ENCODE measurements around the gene SNX1.
"Not testable (repeated sequence)": the region's sequence is repeated elsewhere in the genome, so short reads cannot be mapped to it uniquely, and the experiment has no call there.

Gene SNX1, protein sequence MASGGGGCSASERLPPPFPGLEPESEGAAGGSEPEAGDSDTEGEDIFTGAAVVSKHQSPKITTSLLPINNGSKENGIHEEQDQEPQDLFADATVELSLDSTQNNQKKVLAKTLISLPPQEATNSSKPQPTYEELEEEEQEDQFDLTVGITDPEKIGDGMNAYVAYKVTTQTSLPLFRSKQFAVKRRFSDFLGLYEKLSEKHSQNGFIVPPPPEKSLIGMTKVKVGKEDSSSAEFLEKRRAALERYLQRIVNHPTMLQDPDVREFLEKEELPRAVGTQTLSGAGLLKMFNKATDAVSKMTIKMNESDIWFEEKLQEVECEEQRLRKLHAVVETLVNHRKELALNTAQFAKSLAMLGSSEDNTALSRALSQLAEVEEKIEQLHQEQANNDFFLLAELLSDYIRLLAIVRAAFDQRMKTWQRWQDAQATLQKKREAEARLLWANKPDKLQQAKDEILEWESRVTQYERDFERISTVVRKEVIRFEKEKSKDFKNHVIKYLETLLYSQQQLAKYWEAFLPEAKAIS

DNA sequence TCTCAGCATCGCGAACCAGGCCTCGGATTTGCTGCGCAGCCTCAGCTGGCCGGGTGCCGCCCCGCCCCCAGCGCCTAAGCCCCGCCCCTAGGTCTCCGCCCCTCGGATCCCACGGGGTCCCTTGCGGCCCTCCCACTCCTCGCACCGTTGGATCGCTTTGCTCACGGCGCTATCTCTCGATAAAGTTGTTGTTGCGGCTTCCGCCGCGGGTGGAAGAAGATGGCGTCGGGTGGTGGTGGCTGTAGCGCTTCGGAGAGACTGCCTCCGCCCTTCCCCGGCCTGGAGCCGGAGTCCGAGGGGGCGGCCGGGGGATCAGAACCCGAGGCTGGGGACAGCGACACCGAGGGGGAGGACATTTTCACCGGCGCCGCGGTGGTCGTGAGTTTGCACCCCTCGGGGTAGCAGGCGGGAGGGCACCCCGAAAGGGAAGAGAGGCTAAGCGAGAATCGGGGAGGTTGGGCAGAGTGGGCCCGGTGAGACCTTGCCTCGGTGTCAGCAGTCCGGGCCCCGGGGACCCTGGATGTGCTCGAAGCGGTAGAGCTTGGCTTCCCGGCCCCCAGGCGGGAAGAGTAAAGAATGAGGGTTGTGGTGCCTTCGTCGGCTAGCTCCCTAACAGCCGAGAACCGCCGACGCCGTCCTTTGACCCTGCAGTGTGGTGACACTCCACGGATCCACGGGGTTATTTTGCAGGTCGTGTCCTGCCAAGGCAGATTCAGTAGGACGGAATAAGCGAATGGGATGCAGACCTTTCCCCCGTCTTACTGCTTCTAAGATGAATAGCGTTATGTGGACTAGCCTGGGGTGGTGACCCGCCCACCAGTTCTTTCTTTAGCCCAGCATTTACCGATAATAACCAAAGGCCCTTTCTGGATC lies at the start of gene SNX1:
Gene SNX1 (plus strand): TSS at position 188 of the 873 bp plus-strand sequence. CDS start 32 bp downstream, at position 220.
- peak; percentile 95 for DNase-seq

DNA sequence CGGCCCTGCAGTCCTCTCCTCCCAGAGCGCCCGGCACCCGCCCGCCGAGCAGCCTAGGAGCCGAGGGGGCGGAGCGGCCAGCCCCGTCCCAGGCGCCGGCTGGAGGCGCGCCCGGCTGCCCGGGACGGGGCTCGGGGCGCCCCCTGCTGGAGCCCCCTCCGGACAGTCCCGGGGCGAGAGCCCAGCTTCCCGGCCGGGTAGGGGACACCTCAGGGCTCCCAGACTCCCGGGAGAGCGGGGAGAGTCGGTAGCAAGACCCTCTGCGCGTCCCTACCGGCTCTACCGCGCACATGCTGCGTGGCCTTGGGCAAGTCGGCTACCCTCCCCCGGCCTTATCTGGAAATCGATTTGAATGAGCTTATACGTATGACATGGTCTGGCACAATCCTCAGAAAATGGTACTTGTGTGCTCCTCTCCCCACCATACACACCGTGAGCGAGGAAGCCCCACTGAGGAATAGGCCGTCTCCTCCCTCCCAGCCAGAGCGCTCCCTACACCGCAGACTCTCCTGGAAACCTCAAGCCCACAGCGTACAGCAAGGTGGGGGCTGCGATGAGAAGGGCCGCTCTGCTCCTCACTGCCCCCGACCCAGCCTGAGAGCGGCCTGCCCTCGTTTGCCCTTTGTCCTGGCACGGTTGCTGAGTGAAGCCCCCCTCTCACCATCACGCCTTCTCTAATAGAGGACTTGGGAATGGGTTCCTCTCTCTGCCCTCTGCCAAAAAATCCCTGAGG lies 49.2 kb upstream of the SNX1 start, which contains the start of gene DAPK2:
Gene DAPK2 (minus strand): TSS at position 65 of the 733 bp plus-strand sequence. CDS start 6,224 bp downstream, outside the sequence.
- DNase-seq, result peak; percentile 47

DNA sequence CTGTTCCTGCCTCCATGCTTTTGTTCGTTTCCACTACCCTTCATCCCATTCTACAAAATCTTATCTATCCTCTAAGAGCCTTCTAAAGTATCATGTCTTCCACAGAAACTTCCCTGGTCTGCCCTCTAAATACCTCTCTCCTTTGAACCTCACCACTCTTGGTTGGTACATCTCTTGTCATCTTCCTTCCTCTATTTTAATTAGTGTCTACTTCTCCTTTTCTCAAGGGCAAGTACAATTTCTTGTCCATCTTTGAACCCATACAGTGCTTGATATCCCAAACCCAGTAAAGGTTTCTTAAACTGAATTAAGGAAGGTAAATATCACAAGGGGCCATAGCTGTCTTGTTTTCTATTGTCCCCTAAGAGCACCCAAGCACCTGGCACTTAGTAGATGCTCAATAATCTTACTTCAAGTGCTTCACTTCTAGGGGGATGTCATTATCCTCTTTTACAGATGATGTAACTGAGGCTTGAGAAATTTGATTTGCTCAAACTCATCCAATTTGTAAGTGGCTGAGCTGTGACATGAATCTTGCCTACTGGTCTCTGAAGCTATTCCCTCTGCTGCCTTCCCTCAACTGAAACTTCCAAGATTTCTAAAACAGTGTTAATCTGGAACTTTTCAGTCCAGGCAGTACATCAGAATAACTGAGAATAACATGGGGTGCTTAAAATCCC lies 46.9 kb upstream of the SNX1 start:
- no peak for DNase-seq

DNA sequence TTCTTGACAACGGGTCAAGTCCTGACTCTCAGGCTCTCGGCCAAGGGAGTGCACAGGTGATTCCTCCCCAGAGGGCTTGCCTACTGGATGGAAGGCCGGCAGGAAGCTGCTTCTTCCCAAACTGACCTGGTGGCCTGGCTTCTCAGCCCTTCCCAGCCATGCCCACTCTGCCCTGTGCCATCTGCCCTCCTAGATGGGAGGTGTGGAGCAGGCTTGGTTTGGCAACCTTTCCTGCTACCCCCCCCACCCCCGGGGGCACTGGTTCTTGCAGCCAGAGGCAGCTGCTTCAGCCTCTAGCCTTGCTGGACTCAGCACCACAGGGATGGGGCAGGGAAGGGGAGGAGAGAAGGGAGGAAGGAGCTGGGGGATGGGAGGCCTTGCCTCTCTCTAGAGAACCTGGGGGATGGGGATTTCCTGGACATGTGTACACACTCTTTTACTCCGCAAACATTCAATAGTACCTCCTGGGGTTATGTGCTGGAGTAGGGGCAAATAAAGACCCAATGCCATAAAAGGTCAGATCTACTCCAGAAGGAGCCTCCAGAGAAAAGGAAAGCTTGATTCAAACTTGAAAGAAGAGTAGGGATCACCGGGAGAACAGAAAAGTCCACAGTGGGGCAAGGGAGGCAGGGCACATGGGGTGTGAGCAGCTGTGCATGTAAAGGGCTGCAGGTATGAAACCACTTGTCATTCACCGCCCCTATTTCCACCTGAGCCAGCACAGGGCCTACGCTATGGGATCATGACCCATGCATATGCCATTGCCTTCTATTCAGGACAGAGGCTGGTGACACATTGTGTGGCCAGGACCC lies 45.3 kb upstream of the SNX1 start:
- no peak for DNase-seq

DNA sequence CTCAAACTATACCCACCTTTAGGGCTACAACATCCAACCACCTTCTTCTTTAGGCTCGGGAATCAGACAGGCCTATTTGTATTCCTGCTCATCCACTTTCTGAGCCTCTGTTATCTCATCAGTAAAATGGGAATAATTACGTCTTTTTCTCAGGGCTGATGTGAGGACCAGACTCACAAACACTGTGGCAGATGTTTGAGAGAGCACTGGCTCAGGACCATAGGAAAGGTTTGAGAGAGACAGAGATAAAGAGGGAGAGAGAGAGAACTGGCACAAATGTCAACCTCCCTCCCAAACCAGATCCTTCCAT lies 44.7 kb upstream of the SNX1 start:
- DNase-seq, result no peak

DNA sequence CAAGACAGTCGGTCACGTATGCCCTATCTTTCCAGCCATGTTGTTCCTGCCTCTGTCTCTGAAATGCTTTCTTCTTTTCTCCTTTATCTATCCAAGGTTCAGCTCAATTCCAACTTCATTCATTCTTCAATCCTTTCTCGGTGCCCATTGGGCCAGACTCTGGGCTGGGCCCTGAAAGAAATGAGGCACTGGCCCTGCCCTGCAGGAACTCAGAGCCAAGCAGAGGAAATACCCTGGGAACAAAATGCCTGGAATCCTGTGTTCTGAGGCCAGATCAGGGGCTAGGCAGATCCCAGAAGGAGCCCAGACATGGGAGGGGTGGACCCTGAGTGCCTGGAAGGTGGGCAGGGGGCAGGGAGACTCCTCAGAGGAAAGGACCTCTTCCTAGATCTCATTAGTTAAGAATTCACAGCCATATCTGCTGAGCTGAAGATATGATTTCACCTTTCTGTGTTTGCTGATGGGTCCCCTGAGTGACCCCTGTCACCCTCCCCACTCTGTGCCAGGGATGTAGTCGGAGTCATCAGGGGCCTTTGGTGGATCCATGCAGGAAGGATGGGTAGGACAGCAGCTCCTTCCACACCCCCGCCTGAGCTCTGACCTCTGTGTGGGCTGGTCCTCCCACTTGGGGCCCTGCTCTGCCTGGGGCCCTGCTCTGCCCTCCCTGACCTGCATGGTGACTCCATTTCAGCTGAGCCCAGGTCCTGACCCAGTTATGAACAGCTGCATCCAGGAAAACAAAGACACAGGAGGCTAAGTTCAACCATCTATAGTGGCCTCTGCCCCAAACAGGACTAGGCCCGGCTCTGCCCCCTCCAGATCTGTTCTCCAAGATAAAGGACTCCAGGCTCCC lies 44.1 kb upstream of the SNX1 start:
- DNase-seq, result no peak

DNA sequence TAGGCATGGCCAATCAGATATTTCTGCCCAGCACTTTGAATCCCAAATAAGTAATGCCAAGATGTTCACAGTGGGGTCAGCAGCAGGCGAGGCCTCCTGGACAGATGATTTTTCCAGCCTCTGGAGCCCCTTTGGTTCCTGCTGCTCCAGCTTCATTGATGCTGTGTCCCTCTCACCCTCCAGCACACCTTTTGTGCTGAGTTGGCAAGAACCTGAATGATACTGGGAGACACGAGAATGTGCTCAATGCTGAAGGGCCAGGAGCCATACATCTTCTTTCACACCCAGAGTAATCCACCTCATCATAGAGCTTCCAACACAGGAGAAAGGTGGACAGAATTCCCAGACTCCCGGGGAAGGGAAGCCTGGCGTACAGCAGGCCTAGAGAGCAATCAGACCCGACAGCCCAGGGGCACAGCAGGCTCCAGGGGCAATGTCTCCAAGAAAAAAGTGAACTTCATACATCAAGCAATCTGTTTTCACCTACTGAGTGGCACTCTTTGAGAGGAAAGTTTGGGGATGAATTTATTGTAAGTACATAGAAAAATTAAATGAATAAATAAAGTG lies 42.8 kb upstream of the SNX1 start:
- no peak for DNase-seq

DNA sequence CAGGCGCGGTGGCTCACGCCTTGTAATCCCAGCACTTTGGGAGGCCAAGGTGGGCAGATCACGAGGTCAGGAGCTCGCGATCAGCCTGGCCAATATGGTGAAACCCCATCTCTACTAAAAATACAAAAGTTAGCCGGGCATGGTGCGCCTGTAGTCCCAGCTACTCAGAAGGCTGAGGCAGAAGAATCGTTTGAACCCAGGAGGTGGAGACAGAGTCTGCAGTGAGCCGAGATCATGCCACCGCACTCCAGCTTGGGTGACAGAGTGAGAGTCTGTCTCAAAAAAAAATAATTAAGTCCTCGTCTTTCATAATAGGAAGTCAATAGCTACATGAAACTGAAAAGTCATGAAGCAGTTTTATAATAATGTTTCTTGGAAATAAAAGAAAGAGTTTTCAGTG lies 42.1 kb upstream of the SNX1 start:
- DNase-seq, result not testable (repeated sequence)

DNA sequence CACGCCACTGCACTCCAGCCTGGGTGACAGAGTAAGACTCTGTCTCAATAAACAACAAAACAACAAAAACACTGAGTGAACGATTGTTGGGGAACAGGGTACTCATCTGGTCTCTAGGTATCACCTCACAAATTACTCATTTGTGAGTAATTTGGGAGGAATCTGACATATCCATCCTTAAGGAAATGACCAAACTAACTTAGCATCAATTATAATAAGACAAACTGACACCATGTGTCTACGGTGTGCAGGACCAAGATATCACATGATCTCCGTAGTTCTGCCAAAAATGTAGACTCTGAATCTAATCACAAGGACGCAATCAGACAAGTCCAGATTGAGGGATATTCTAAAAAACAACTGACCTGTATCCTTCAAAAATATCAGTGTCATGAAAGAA lies 37.5 kb upstream of the SNX1 start:
- no peak for DNase-seq

DNA sequence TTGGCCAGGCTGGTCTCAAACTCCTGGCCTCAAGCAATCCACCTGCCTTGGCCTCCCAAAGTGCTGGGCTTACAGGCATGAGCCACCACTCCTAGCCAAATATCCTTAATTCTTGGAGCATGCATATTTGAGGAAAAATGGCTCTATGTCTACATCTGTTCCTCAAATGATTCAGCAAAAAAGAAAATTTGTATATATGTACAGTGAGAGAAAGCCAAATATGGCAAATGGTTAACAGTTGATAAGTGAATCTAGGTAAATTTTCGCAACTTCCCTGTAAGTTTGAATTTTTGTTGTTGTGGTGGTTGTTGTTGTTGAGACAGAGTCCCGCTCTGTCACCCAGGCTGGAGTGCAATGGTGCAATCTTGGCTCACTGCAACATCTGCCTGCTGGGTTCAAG lies 36.7 kb upstream of the SNX1 start:
- DNase-seq, result not testable (repeated sequence)

DNA sequence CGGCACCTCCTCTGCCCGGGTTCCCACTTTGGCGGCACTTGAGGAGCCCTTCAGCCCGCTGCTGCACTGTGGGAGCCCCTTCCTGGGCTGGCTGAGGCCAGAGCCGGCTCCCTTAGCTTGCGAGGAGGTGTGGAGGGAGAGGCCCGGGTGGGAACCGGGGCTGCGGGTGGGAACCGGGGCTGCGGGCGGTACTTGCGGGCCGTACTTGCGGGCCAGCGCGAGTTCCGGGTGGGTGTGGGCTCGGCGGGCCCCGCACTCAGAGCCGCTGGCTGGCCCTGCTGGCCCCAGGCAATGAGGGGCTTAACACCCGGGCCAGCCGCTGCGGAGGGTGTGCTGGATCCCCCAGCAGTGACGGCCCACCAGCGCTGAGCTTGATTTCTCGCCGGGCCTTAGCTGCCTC lies 35.1 kb upstream of the SNX1 start:
- no peak for DNase-seq

DNA sequence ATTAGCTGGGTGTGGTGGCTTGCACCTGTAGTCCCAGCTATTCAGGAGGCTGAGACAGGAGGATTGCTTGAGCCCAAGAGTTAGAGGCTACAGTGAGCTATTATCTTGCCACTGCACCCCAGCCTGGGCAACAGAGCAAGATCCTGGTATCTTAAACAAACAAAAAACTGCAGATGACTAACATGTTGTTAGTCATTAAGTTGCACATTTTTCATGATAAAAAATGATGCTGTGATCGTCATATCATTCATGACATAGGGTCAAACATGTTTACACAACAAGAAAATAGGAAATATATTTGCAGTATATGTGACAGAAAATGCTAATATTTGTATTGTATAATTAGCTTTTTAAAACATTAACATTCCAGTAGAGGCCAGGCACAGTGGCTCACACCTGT lies 29.3 kb upstream of the SNX1 start:
- no peak for DNase-seq

DNA sequence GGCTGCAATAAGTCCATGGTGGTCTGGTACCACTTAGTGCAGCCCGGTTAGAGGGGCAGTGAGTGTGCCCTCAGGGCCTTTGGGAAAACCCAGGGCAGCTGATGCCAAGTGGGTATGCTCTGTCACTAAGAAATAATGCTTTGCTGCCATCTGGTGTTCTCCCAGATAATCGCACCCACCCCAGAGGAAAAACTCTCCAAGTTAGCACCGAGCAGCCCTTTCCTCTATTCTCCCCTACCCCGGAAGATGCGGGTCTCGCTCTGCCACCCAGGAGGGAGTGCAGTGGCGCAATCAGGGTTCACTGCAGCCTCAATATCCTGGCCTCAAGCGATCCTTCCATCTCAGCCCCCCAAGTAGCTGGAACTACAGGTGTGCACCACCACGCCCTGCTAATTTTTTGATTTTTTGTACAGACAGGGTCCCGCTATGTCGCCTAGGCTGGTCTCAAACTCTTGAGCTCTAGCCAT lies 28.2 kb upstream of the SNX1 start:
- peak; percentile 68 for DNase-seq

DNA sequence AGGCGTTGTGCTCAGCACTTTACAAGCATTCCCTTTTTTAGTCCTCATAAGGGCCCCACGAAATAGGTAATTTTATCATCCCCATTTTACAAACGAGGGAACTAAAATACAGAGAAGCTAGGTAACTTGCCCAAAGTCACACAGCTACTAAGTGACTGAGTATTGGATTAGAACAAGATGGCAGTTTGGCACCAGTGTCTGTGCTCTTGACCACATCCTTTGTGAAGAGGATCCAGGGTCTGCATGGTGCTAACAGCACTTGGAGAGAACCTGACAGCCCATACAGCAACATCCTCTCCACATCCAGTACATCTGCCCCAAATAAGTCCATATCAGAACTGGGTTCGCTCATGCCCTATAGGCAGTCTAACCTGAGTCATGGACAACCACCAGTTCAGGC lies 27.6 kb upstream of the SNX1 start:
- no peak for DNase-seq

DNA sequence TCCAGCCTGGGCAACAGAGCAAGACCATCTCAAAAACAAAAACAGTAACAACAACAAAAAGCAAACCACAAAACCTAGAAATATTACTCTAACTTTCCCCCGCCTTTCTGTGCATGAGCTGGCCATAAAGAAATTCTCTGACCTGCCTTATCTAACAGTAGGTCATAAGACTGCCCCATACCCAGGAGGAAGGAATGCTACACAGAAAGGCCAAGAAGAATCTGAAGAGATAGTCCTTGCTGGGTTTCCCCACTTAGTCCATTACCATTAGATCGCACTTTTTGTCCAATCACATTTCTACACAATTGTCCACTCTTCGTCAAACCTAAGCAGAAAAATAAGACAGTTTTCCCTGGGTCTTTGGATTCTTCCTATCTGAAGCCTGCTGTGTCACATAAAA lies 25.7 kb upstream of the SNX1 start:
- DNase-seq, result no peak

DNA sequence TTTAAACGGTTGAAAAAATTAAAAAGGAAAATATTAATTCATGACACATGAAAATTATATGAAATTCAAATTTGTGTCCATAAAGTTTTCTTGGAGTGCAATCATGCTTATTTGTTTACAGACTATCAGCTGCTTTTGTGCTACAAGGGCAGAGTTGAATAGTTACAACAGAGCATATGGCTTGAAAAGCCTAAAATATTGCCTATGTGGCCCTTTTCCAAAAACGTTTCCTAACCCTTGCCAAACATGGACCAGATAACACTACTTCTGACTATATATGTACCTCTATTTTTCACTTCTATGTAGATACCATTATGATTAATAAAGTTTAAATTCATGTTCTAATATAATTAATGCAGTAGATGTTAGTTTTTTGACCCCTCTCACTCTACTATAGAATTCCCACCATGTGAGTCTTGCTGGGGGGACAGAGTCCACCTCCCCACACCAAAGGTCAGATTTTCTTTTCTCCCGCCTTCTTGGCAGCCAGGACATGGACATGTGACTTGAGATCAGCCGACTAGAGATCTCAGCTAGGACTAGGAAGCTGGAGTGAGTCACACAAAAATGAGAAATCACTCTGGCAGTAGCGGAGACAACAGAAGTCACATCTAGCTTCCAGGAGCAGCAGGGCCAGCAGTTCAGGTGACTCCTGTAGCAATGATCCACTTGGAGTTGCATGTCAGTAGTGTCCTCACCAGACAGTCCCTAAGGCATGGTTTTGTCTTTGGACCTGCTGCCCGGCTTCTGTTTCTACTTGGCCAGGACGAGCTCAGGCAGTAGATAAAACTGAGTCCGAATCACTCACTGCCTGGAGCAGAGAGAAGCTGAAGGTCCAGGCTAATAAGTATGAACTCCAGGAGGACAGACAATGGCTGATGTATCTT lies 24.6 kb upstream of the SNX1 start:
- DNase-seq, result no peak

DNA sequence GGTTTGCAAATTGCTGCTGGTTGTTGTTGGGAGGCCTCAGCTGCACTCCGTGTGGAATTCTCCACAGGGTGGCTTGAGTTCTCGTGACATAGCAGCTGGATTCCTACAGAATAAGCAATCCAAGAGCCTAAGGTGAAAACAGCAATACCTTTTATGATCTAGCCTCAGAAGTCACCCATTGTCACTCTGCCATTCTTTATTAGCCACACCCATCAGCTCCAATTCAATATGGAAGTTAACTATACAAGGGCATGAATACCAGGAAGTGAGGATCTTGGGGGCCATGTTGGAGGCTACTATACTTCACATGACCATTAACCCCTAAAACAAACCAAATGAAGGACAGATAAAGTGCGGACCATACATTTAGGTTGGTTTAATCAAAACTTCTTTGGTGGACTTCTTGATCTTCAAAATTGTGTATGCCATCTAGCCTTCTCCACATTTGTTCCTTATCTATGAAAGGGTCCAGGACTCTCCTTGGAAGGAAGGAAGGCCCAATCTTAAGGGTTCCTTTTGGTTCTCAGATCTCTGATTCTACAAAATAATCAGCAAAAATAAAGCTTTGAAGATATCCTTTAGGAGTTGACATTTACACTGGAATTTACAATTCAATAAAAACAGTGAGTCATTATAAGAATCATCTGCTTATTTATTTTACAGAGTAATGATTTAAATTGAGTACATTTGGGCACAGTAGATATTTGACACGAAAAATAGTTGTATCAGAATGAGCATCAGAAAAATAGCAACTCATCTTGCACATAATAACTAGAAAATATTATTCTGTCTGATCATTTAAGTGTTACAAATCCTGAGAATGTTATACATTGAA lies 23.6 kb upstream of the SNX1 start:
- no peak for DNase-seq

DNA sequence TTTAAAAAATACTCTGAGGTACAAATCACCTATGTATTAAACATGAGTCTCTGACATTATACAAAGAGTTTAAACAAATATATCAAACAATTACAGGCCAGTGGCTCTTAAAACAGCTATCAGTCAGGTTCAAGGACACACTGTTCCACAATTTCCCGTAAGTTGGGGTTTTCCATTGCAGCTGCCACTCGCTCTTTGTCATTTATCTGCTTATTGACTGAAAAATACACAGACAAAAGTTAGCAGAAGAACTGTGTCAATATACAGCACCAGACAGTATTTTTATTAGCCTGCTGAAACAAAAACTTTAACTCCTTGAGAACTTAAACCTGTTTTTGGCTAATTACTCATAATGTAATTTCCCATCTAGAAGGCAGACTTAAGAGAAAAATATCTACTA lies 23.0 kb upstream of the SNX1 start:
- DNase-seq, result no peak
